NT2/D1 (cell line): ENCODE results near the gene CHN2.

Experiments used
- YY1 ChIP-seq: IDR thresholded peaks from 2 replicates; pipeline ENCODE4 v1.6.1; 2011; ENCODE audit not compliant: insufficient read length, insufficient read depth
- ZNF274 ChIP-seq: IDR thresholded peaks from 2 replicates; pipeline ENCODE4 v1.6.1; 2011; ENCODE audit warnings: mild to moderate bottlenecking, low read depth, low read length

GRCh38 chr7:29467193-29467926 lies 272.8 kb downstream of the CHN2 start:
- no peak for TF ChIP-seq ZNF274
- TF ChIP-seq YY1 = no peak
